GM18502 (cell line): ENCODE data around the gene KIAA0825.

Experiments used
- ATAC-seq: cut with Tn5 transposase; IDR thresholded peaks from one replicate; pipeline ENCODE4 v1.9.1; 2021; ENCODE audit warnings: mild to moderate bottlenecking; ENCODE audit not compliant: unreplicated experiment, poor library complexity

Gene KIAA0825

GRCh38 chr5:94516148-94516547, 102.3 kb downstream of the KIAA0825 start:
- ATAC-seq = no peak

- ATAC-seq = no peak
These were observed 109.8 kb downstream of the KIAA0825 start for GRCh38 chr5:94508461-94509148.

- no peak for ATAC-seq
These were observed 112.9 kb downstream of the KIAA0825 start for GRCh38 chr5:94505327-94506068.

- ATAC-seq = no peak
These were observed 114.7 kb downstream of the KIAA0825 start for GRCh38 chr5:94503677-94504076.

- ATAC-seq = no peak
These were observed 117.0 kb downstream of the KIAA0825 start for GRCh38 chr5:94501365-94501764.

GRCh38 chr5:94499806-94500205, 118.6 kb downstream of the KIAA0825 start:
- ATAC-seq = no peak

GRCh38 chr5:94498199-94498598, 120.2 kb downstream of the KIAA0825 start:
- ATAC-seq = no peak

- no peak for ATAC-seq
These were observed 133.3 kb downstream of the KIAA0825 start for GRCh38 chr5:94485067-94485466.

GRCh38 chr5:94481059-94481458, 137.3 kb downstream of the KIAA0825 start:
- ATAC-seq = no peak

- no peak for ATAC-seq
These were observed 137.9 kb downstream of the KIAA0825 start for GRCh38 chr5:94480486-94480885.

GRCh38 chr5:94473936-94474335, 144.5 kb downstream of the KIAA0825 start:
- ATAC-seq = no peak

- ATAC-seq = no peak
These were observed 146.9 kb downstream of the KIAA0825 start for GRCh38 chr5:94471521-94471920.

- no peak for ATAC-seq
These were observed 147.6 kb downstream of the KIAA0825 start for GRCh38 chr5:94470802-94471201.

GRCh38 chr5:94469894-94470329, 148.5 kb downstream of the KIAA0825 start:
- no peak for ATAC-seq

- ATAC-seq = no peak
These were observed 150.2 kb downstream of the KIAA0825 start for GRCh38 chr5:94467954-94468930.

GRCh38 chr5:94467346-94467953, 151.0 kb downstream of the KIAA0825 start:
- no peak for ATAC-seq

GRCh38 chr5:94463739-94464138, 154.7 kb downstream of the KIAA0825 start:
- no peak for ATAC-seq

- no peak for ATAC-seq
These were observed 157.3 kb downstream of the KIAA0825 start for GRCh38 chr5:94461131-94461530.

GRCh38 chr5:94459915-94460314, 158.5 kb downstream of the KIAA0825 start:
- ATAC-seq = no peak

GRCh38 chr5:94457788-94458187, 160.6 kb downstream of the KIAA0825 start:
- no peak for ATAC-seq
